SU-DHL-6 (cell line): ENCODE measurements around the gene CCDC83.

Source experiments
- CTCF ChIP-seq: fragments of 200-600 bp; sonication (generic); IDR thresholded peaks from one replicate; pipeline ENCODE4 v1.5.1; 2017; ENCODE audit warnings: antibody characterized with exemption, mild to moderate bottlenecking, low read length, moderate library complexity; ENCODE audit not compliant: insufficient read depth, poor library complexity, severe bottlenecking
- EZH2phosphoT487 ChIP-seq: fragments of 200-600 bp; sonication (generic), shearing (Covaris generic); conservative IDR thresholded peaks from 2 replicates; pipeline ENCODE4 v1.6.1; 2018; ENCODE audit warnings: mild to moderate bottlenecking, antibody characterized with exemption, low read length, moderate library complexity, mixed read lengths

GRCh38 chr11:85819441-85819840 lies 35.7 kb upstream of the CCDC83 start:
- TF ChIP-seq CTCF = no peak
- no peak for TF ChIP-seq EZH2phosphoT487
